HL-60 (cell line): ENCODE measurements around the gene ZBTB34.
A peak's percentile ranks its signal among the peaks of the same experiment; 100 is the strongest.

ENCODE experiments used
- CTCF ChIP-seq: IDR thresholded peaks from one replicate; pipeline ENCODE4 v1.5.1; 2011; ENCODE audit warnings: low read length, control low read depth, inconsistent platforms; ENCODE audit not compliant: insufficient read depth
- POLR2AphosphoS5 ChIP-seq: IDR thresholded peaks from 2 replicates; pipeline ENCODE4 v1.6.1; 2012; ENCODE audit warnings: low read depth
- SPI1 ChIP-seq: IDR thresholded peaks from 2 replicates; pipeline ENCODE4 v1.6.1; 2012; ENCODE audit warnings: low read depth, mild to moderate bottlenecking, borderline replicate concordance
- TF ChIP-seq, protein P1 (sequence below): IDR thresholded peaks from 2 replicates; pipeline ENCODE4 v1.6.1; 2012; ENCODE audit warnings: low read depth; ENCODE audit not compliant: insufficient replicate concordance

DNA sequence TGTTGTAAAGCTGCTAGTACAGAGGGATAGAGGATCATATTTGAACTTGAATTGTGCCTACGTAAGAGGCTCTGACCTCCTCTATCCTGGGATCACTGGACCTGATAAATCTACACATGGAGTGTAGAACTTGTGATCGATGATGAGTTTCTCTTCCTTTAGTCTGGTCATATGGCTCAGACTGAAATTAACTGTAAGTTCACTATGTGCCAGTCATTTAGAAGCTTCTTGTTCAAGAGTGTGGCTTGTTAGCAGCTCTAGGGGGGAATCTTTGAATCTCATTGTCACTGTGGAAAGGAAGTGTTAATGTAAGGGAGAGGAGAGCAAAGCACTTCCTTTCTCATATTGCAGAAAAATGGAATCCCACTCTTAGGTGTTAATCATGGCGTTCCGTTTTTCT, 12.1 kb downstream of the ZBTB34 start:
- TF ChIP-seq CTCF = no peak
- TF ChIP-seq POLR2AphosphoS5 = no peak
- TF ChIP-seq, protein P1, sequence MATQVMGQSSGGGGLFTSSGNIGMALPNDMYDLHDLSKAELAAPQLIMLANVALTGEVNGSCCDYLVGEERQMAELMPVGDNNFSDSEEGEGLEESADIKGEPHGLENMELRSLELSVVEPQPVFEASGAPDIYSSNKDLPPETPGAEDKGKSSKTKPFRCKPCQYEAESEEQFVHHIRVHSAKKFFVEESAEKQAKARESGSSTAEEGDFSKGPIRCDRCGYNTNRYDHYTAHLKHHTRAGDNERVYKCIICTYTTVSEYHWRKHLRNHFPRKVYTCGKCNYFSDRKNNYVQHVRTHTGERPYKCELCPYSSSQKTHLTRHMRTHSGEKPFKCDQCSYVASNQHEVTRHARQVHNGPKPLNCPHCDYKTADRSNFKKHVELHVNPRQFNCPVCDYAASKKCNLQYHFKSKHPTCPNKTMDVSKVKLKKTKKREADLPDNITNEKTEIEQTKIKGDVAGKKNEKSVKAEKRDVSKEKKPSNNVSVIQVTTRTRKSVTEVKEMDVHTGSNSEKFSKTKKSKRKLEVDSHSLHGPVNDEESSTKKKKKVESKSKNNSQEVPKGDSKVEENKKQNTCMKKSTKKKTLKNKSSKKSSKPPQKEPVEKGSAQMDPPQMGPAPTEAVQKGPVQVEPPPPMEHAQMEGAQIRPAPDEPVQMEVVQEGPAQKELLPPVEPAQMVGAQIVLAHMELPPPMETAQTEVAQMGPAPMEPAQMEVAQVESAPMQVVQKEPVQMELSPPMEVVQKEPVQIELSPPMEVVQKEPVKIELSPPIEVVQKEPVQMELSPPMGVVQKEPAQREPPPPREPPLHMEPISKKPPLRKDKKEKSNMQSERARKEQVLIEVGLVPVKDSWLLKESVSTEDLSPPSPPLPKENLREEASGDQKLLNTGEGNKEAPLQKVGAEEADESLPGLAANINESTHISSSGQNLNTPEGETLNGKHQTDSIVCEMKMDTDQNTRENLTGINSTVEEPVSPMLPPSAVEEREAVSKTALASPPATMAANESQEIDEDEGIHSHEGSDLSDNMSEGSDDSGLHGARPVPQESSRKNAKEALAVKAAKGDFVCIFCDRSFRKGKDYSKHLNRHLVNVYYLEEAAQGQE = no peak
- peak; percentile 5; the same call in 1 of the 2 replicates for TF ChIP-seq SPI1
